IMR-90 (cell line): ENCODE data around the gene LRTM1. TPM values are rescaled to one million over a fixed set of nuclear protein-coding genes. Genes with fewer than 3 reads are reported as not detected.

ENCODE experiments used
- ATAC-seq: fragments of 200-7000 bp; cut with Tn5 transposase; 2 replicates; pipeline ENCODE4 v1.9.1; 2020; ENCODE audit warnings: low read depth, mild to moderate bottlenecking, moderate library complexity
- BruUV-seq: library from RNA; stranded (reverse); fragments of 400-500 nt; replicated peaks from 2 replicates; lab custom pipeline; 2021; lab: Mats Ljungman, UMichigan
- CTCF ChIA-PET: fragments of 300-600 bp; formaldehyde crosslinking; extraction: SDS; loops from one replicate; lab custom pipeline; 2021; ENCODE audit warnings: antibody characterized with exemption; lab: Yijun Ruan, JAX
- POLR2A ChIA-PET: fragments of 300-600 bp; sonication (Branson Sonifier 250); formaldehyde crosslinking; loops from one replicate; lab custom pipeline; 2022; ENCODE audit warnings: antibody characterized with exemption; ENCODE audit not compliant: unreplicated experiment; lab: Charles Lee
- DNase-seq: peaks from one replicate; pipeline ENCODE4 v3.0.0; 2013
- H2AFZ ChIP-seq: replicated peaks from 2 replicates; pipeline ENCODE3; 2013; ENCODE audit warnings: low read length, mild to moderate bottlenecking; ENCODE audit not compliant: poor library complexity
- H2AK5ac ChIP-seq: 2 replicates; pipeline ENCODE4 v1.6.1; 2013; ENCODE audit warnings: low read depth, low read length, inconsistent platforms
- H2AK9ac ChIP-seq: replicated peaks from 2 replicates; pipeline ENCODE3; 2013; ENCODE audit warnings: mild to moderate bottlenecking, low read depth, low read length, moderate library complexity; ENCODE audit not compliant: poor library complexity
- H2BK120ac ChIP-seq: 2 replicates; pipeline ENCODE4 v1.6.1; 2013; ENCODE audit warnings: low read depth, low read length, inconsistent platforms
- H2BK15ac ChIP-seq: 3 replicates; pipeline ENCODE4 v1.6.1; 2013; ENCODE audit warnings: low read depth, low read length, inconsistent platforms
- H2BK20ac ChIP-seq: 2 replicates; pipeline ENCODE4 v1.6.1; 2013; ENCODE audit warnings: low read depth, mild to moderate bottlenecking, inconsistent platforms, low read length, moderate library complexity
- H2BK5ac ChIP-seq: 2 replicates; pipeline ENCODE4 v1.6.1; 2013; ENCODE audit warnings: mild to moderate bottlenecking, low read depth, low read length, inconsistent platforms; ENCODE audit not compliant: poor library complexity, severe bottlenecking
- H3K14ac ChIP-seq: replicated peaks from 2 replicates; pipeline ENCODE4 v1.6.1; 2013; ENCODE audit warnings: low read depth, low read length, inconsistent platforms
- H3K18ac ChIP-seq: 2 replicates; pipeline ENCODE4 v1.6.1; 2013; ENCODE audit warnings: low read depth, low read length, control low read depth
- H3K23ac ChIP-seq: 2 replicates; pipeline ENCODE4 v1.6.1; 2013; ENCODE audit warnings: low read depth, low read length, inconsistent platforms
- H3K27ac ChIP-seq: 2 replicates; pipeline ENCODE4 v1.5.1; 2013; ENCODE audit warnings: mild to moderate bottlenecking, control low read depth, low read length; ENCODE audit not compliant: insufficient read depth
- H3K27me3 ChIP-seq: 2 replicates; pipeline ENCODE4 v1.6.1; 2013; ENCODE audit warnings: low read length; ENCODE audit not compliant: control insufficient read depth, insufficient read depth
- H3K36me3 ChIP-seq: 2 replicates; pipeline ENCODE4 v1.6.1; 2013; ENCODE audit warnings: low read length, mixed read lengths; ENCODE audit not compliant: control insufficient read depth, insufficient read depth
- H3K4ac ChIP-seq: 2 replicates; pipeline ENCODE4 v1.6.1; 2013; ENCODE audit warnings: low read depth, low read length, inconsistent platforms
- H3K4me1 ChIP-seq: 2 replicates; pipeline ENCODE4 v1.6.1; 2013; ENCODE audit warnings: low read length, mixed read lengths; ENCODE audit not compliant: control insufficient read depth, insufficient read depth
- H3K4me2 ChIP-seq: 2 replicates; pipeline ENCODE4 v1.6.1; 2013; ENCODE audit warnings: low read depth, mild to moderate bottlenecking, control low read depth, low read length, moderate library complexity
- H3K4me3 ChIP-seq: 2 replicates; pipeline ENCODE4 v1.5.1; 2013; ENCODE audit warnings: low read depth, mild to moderate bottlenecking, control low read depth, low read length, moderate library complexity; ENCODE audit not compliant: insufficient read depth
- H3K56ac ChIP-seq: 2 replicates; pipeline ENCODE4 v1.6.1; 2013; ENCODE audit warnings: low read length, inconsistent platforms; ENCODE audit not compliant: insufficient read depth; ENCODE audit errors: extremely low read depth
- H3K79me1 ChIP-seq, 2 experiments: 2 replicates each; pipeline ENCODE4 v1.6.1; 2013; ENCODE audit warnings: low read length in 2 of 2, inconsistent platforms in 1 of 2, low read depth in 1 of 2
- H3K9ac ChIP-seq: 2 replicates; pipeline ENCODE4 v1.6.1; 2013; ENCODE audit warnings: low read depth, low read length, control low read depth
- H3K9me1 ChIP-seq: 2 replicates; pipeline ENCODE4 v1.6.1; 2013; ENCODE audit warnings: low read length, inconsistent platforms; ENCODE audit not compliant: insufficient read depth
- H3K9me3 ChIP-seq: 2 replicates; pipeline ENCODE4 v1.6.1; 2013; ENCODE audit warnings: low read length; ENCODE audit not compliant: control insufficient read depth, insufficient read depth
- H4K20me1 ChIP-seq: 2 replicates; pipeline ENCODE4 v1.6.1; 2013; ENCODE audit warnings: low read length, inconsistent platforms; ENCODE audit not compliant: insufficient read depth
- H4K5ac ChIP-seq: 2 replicates; pipeline ENCODE4 v1.6.1; 2013; ENCODE audit warnings: mild to moderate bottlenecking, low read depth, low read length, control low read depth
- H4K8ac ChIP-seq, 2 experiments: 2 replicates each; pipeline ENCODE4 v1.6.1; 2013; ENCODE audit warnings: low read depth in 2 of 2, low read length in 2 of 2, control low read depth in 1 of 2, inconsistent platforms in 1 of 2
- H4K91ac ChIP-seq: 2 replicates; pipeline ENCODE4 v1.6.1; 2013; ENCODE audit warnings: low read depth, low read length, inconsistent platforms; ENCODE audit not compliant: insufficient read depth
- CHD1 ChIP-seq: IDR thresholded peaks from 2 replicates; pipeline ENCODE4 v1.6.1; 2012; ENCODE audit warnings: low read depth, low read length, improper control_type of control experiment
- MAFK ChIP-seq: IDR thresholded peaks from 2 replicates; pipeline ENCODE4 v1.6.1; 2012; ENCODE audit warnings: low read depth, low read length, improper control_type of control experiment
- MAZ ChIP-seq: IDR thresholded peaks from 2 replicates; pipeline ENCODE4 v1.6.1; 2012; ENCODE audit warnings: low read depth, mild to moderate bottlenecking, low read length, improper control_type of control experiment, moderate library complexity, borderline replicate concordance
- MXI1 ChIP-seq: IDR thresholded peaks from 2 replicates; pipeline ENCODE4 v1.6.1; 2012; ENCODE audit warnings: low read depth, mild to moderate bottlenecking, low read length, moderate library complexity, borderline replicate concordance
- NFE2L2 ChIP-seq: fragments of 150-350 bp; IDR thresholded peaks from 2 replicates; pipeline ENCODE4 v1.6.1; 2016; ENCODE audit warnings: low read depth, mild to moderate bottlenecking, low read length
- POLR2A ChIP-seq: IDR thresholded peaks from 2 replicates; pipeline ENCODE4 v1.6.1; 2012; ENCODE audit warnings: mild to moderate bottlenecking, low read depth, low read length
- RAD21 ChIP-seq: IDR thresholded peaks from 2 replicates; pipeline ENCODE4 v1.6.1; 2012; ENCODE audit warnings: low read length, improper control_type of control experiment
- RCOR1 ChIP-seq: IDR thresholded peaks from 2 replicates; pipeline ENCODE4 v1.6.1; 2012; ENCODE audit warnings: mild to moderate bottlenecking, low read length, improper control_type of control experiment; ENCODE audit not compliant: insufficient replicate concordance
- WGBS, 2 experiments: methylation state at CpG; one replicate each; pipeline versions ENCODE4 v1.1.5 to v1.1.7; 2013; ENCODE audit warnings: missing lambda C conversion rate in 2 of 2; ENCODE audit not compliant: insufficient read length in 1 of 2; ENCODE audit errors: extremely low coverage in 2 of 2; 5-methylcytosine and 5-hydroxymethylcytosine counted together
- dilution Hi-C: fragments of 300-500 bp; cut with HindIII; formaldehyde crosslinking; loops from one replicate; pipeline ENCODE4 v1.14.3; 2018; ENCODE audit warnings: low sequenced_read_pairs; ENCODE audit not compliant: unreplicated experiment
- in situ Hi-C: fragments of 300-500 bp; cut with MboI; formaldehyde crosslinking; loops from 3 replicates; pipeline ENCODE4 v1.14.3; 2019; ENCODE audit warnings: low sequenced_read_pairs, inconsistent platforms, mixed read lengths
- intact Hi-C: fragments of 100-400 bp; cut with micrococcal nuclease; formaldehyde crosslinking; loops from 2 replicates; pipeline ENCODE4 v1.10.0; 2022
- polyA plus RNA-seq, 3 experiments: library from polyadenylated mRNA; depleted of rRNA; stranded (reverse); fragments of >200 nt; gene quantifications; 2 replicates each; pipeline ENCODE4 v1.2.3, GENCODE V29; 2012; ENCODE audit warnings: low replicate concordance in 1 of 3
- total RNA-seq: library from RNA; depleted of rRNA; stranded (reverse); fragments of >200 nt; gene quantifications from 2 replicates; pipeline ENCODE4 v1.2.3, GENCODE V29; 2012
- TF ChIP-seq, protein P1 (sequence below): fragments of 150-350 bp; IDR thresholded peaks from 2 replicates; pipeline ENCODE4 v1.6.1; 2017; ENCODE audit warnings: mild to moderate bottlenecking, antibody characterized with exemption, low read length, low read depth
- TF ChIP-seq, protein P2 (sequence below): conservative IDR thresholded peaks from 2 replicates; pipeline ENCODE4 v1.5.1; 2012; ENCODE audit warnings: mild to moderate bottlenecking, low read depth, low read length, improper control_type of control experiment
- TF ChIP-seq, protein P3 (sequence below): fragments of 150-350 bp; IDR thresholded peaks from 2 replicates; pipeline ENCODE4 v1.6.1; 2016; ENCODE audit warnings: low read depth, mild to moderate bottlenecking, low read length, moderate library complexity, borderline replicate concordance

Gene LRTM1
- total and polyA plus RNA-seq, 2 of the 4 experiments (the other 2 are of a cell fraction): not detected

DNA sequence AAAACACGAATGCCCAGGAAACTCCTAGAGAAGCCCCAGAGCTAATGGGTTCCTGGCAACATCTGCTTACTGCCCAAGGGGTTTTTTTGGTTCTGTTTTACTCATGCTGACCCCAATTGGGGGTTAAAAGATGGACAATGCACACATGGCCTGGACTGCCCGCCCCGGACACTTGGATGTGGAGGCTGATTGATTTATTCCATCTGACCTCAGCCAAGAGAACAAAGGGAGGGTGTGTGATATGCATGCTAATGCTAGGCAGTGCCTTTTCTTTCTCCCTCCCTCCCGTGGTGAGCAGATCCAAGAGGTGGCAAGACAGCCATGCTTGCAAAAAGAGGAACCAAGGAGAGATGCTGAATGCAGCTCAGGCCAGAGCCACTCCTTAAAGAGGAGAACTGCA is 3.3 kb upstream of the LRTM1 start:
- no peaks in the 10 kb centered on the region for H3K9me1 ChIP-seq
- no peak overlapping the region for H3K27ac ChIP-seq
- no peak overlapping the region for H4K5ac ChIP-seq
- no peak overlapping the region for H3K18ac ChIP-seq
- no peak overlapping the region for H3K4me3 ChIP-seq
- no peak overlapping the region for H2BK120ac ChIP-seq
- in situ Hi-C loops (no loop called here), intact Hi-C loops (no loop called here), dilution Hi-C loops (no loop called here)
- no peak overlapping the region for H2BK5ac ChIP-seq
- DNase-seq (no peak), ATAC-seq (no peak)
- no peak overlapping the region for H3K4ac ChIP-seq
- no peak overlapping the region for H4K91ac ChIP-seq
- no peak overlapping the region for H3K4me2 ChIP-seq
- H3K56ac ChIP-seq: no peak overlapping the region
- H4K20me1 ChIP-seq: no peaks in the 10 kb centered on the region
- WGBS, 2 experiments: 50% methylated on average over 2 of the region's 4 CpGs; no CpG with 5 or more reads in 1 of the 2 experiments
- no peak for TF ChIP-seq RAD21
- TF ChIP-seq, protein P1, sequence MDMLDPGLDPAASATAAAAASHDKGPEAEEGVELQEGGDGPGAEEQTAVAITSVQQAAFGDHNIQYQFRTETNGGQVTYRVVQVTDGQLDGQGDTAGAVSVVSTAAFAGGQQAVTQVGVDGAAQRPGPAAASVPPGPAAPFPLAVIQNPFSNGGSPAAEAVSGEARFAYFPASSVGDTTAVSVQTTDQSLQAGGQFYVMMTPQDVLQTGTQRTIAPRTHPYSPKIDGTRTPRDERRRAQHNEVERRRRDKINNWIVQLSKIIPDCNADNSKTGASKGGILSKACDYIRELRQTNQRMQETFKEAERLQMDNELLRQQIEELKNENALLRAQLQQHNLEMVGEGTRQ: no peak
- TF ChIP-seq, protein P2, sequence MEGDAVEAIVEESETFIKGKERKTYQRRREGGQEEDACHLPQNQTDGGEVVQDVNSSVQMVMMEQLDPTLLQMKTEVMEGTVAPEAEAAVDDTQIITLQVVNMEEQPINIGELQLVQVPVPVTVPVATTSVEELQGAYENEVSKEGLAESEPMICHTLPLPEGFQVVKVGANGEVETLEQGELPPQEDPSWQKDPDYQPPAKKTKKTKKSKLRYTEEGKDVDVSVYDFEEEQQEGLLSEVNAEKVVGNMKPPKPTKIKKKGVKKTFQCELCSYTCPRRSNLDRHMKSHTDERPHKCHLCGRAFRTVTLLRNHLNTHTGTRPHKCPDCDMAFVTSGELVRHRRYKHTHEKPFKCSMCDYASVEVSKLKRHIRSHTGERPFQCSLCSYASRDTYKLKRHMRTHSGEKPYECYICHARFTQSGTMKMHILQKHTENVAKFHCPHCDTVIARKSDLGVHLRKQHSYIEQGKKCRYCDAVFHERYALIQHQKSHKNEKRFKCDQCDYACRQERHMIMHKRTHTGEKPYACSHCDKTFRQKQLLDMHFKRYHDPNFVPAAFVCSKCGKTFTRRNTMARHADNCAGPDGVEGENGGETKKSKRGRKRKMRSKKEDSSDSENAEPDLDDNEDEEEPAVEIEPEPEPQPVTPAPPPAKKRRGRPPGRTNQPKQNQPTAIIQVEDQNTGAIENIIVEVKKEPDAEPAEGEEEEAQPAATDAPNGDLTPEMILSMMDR: no peak
- no peak for TF ChIP-seq MAFK
- no peak for TF ChIP-seq MAZ
- no peak for TF ChIP-seq CHD1
- no peak for TF ChIP-seq MXI1
- TF ChIP-seq NFE2L2: no peak
- no peak for TF ChIP-seq RCOR1
- TF ChIP-seq, protein P3, sequence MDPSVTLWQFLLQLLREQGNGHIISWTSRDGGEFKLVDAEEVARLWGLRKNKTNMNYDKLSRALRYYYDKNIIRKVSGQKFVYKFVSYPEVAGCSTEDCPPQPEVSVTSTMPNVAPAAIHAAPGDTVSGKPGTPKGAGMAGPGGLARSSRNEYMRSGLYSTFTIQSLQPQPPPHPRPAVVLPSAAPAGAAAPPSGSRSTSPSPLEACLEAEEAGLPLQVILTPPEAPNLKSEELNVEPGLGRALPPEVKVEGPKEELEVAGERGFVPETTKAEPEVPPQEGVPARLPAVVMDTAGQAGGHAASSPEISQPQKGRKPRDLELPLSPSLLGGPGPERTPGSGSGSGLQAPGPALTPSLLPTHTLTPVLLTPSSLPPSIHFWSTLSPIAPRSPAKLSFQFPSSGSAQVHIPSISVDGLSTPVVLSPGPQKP: no peak
- TF ChIP-seq POLR2A: no peak
- no peak overlapping the region for H3K23ac ChIP-seq
- H2BK15ac ChIP-seq: no peak overlapping the region
- no peak overlapping the region for H3K14ac ChIP-seq
- ChIA-PET POLR2A (no interaction called here), CTCF (interaction anchor here (0.6 kb wide), 1 partner anchor 78 kb away, joined by 3 read pairs; no protein-coding TSS in a partner anchor)
- no peak overlapping the region for H3K9ac ChIP-seq
- no peaks in the 10 kb centered on the region for H3K27me3 ChIP-seq
- H2AFZ ChIP-seq: no peak overlapping the region
- no peak overlapping the region for H2BK20ac ChIP-seq
- H2AK5ac ChIP-seq: no peak overlapping the region
- no peaks in the 10 kb centered on the region for H3K36me3 ChIP-seq
- H3K79me1 ChIP-seq: no peaks in the 10 kb centered on the region
- H2AK9ac ChIP-seq: no peak overlapping the region
- H4K8ac ChIP-seq: no peak overlapping the region
- H3K9me3 ChIP-seq: no peaks in the 10 kb centered on the region
- no TSS peak for BruUV-seq
- H3K4me1 ChIP-seq: no peaks in the 10 kb centered on the region
